ENCODE data around the gene RBMS1.
A peak's percentile ranks its signal among the peaks of the same experiment; 100 is the strongest.

GRCh38 chr2:160375037-160375436 lies 118.6 kb downstream of the RBMS1 start:
- no peak for TF ChIP-seq TAF1 (conservative IDR thresholded peaks at IDR 0.05)
- no peak for TF ChIP-seq MAX (IDR thresholded peaks at IDR 0.05)
- no peak for TF ChIP-seq CTCF (IDR thresholded peaks at IDR 0.05; ENCODE audit: low read depth, low read length, missing input control)
- TF ChIP-seq EGR1 (IDR thresholded peaks at IDR 0.05; ENCODE audit: low read depth in 2 of 2), result no peak
- no peak for TF ChIP-seq JUND (IDR thresholded peaks at IDR 0.05)
- TF ChIP-seq SP1 (IDR thresholded peaks at IDR 0.05), result no peak
- TF ChIP-seq NR2F2 (IDR thresholded peaks at IDR 0.05), result peak; percentile 7
